NCI-H2029 (cell line): Measurements from ENCODE around the gene MARK3.

Source experiments
- DNase-seq: peaks from one replicate; lab custom pipeline; 2025; lab: John Stamatoyannopoulos, UW

The MARK3 gene

DNA sequence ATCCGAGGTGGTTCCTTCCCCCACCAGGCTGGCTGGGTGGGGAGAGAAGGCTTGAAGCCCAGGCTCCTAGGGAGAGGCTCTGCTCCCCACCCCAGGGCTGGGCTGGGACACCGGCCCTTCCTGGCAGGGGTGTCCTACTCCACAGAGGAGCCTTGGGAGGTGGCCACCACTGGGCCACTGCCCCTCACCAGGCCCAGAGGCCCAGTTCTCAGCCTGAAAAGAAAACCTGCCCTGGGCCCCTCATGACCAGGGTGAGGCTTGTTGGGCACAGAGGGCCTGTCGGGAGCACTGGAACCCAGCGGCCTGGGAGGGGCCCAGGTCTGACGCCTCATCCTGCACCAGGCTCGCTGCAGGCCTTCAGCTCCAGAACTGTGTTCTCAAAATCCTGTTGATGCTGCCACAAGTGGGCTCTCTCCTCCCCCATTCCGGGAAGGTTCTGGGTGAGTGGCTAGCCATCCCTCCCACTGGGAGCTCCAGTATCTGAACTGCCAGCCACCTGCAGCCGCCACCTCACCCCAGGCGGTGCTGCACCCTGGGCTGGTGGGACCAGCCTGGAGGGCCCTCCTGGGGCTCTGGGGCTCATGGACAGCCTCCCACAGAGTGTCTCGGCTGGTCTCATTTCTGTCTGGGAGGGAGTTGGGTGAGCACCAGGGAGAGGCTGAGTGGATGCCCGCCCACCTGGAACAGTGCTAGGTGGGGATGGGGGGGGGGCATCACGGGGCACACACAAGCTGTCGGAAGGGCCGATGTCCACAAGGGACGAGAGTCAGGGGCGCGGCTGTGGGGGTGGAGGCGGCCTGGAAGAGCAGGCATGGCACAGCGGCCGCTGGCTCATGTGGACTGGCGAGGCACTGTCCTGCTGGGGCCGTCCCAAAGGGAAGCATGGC lies 165.5 kb downstream of the MARK3 start:
- no peak for DNase-seq

DNA sequence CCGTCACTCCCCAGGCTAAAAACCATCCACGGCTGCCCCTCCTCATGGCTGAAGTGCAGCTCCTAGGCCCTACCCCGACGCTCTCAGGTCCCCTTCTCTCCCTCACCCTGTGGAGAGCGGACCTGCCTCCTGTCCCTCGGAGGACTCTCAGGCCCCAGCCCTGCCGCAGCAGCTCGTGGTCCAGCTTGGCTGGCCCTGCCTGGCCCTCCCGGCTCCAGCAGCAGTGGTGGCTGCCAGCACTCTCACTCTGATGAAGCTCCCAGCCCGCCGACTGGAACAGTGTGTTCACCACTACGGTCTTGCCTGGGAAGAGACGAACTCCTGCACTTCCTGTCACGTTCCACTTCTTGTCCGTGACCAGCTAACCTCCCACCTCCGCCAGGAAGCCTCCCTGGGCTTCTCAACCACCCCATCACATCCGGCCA lies 166.1 kb downstream of the MARK3 start:
- no peak for DNase-seq

DNA sequence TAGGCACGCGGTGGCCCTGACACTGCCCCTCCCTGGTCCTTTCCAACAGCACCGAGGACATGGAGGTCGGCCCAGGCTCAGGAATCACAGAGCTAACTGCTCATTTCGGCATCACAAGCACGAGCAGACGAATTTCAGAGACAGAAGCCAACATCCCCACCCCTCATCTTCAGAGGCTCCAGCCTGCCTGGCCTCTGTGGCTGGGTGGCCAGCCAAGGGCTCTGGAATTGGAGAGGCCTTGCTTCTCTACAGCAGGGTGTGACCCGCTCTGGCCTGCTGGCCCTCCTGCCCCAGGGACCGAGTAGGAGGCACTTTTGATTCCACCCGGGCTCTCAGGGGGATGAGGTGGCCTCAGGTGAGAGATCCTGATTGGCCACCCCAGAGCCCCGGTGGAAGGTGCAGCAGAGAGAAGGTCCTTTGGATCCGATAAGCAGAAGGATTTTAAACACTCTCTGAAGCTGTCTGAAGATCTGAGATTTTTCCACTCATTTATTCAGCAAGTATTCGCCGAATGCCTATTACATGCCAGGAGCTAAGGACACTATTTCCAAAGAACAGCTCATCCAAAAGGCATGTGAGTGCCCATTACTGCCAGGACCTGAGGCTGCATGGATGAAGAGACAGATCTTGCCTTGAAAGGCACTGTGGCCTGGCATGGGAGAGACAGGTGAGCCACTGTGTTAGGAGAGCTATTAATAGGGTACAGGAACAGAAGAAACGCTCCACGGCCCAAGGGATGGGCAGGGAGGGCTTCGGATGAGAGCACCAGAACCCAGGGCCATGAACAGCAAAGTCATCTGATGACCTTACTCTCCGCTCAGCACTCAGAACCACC lies 167.0 kb downstream of the MARK3 start:
- no peak for DNase-seq

DNA sequence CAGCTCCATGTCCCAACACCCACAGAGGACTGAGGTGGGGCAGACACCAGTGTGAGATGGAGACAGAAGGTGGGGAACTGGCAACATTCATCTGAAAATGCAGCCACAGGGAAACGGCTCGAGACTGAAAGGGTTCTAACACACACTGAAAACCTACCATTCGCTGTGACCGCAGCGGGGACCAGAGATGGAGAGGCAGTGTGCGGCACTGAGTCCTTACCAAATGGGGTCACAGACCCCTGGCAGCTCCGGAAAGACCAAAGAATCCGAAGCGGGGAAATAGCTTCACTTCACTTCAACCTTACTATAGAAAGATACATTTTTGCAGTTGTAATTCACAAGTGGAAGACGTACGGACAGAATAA lies 167.6 kb downstream of the MARK3 start:
- no peak for DNase-seq
